GM23248 (cell line): ENCODE data around the gene GALNS.

ENCODE experiments used
- EZH2 ChIP-seq: fragments of 200-600 bp; sonication (generic); IDR thresholded peaks from 2 replicates; pipeline ENCODE4 v1.6.1; 2018; ENCODE audit warnings: antibody characterized with exemption, mild to moderate bottlenecking; ENCODE audit not compliant: insufficient read depth, poor library complexity, severe bottlenecking
- EZH2phosphoT487 ChIP-seq: fragments of 200-600 bp; sonication (generic); IDR thresholded peaks from 2 replicates; pipeline ENCODE4 v1.6.1; 2018; ENCODE audit warnings: antibody characterized with exemption, moderate library complexity, mild to moderate bottlenecking, low read depth; ENCODE audit not compliant: insufficient read depth

GRCh38 chr16:88809068-88809675, 47.6 kb downstream of the GALNS start:
- TF ChIP-seq EZH2 (no peak), EZH2phosphoT487 (no peak)
